GM21360 (cell line): ENCODE measurements around the gene RAB6B.
"Not testable (repeated sequence)": the region's sequence is repeated elsewhere in the genome, so short reads cannot be mapped to it uniquely, and the experiment has no call there.

Experiments used
- ATAC-seq: cut with Tn5 transposase; IDR thresholded peaks from one replicate; pipeline ENCODE4 v1.9.1; 2021; ENCODE audit warnings: mild to moderate bottlenecking, moderate library complexity; ENCODE audit not compliant: unreplicated experiment

RAB6B gene

DNA sequence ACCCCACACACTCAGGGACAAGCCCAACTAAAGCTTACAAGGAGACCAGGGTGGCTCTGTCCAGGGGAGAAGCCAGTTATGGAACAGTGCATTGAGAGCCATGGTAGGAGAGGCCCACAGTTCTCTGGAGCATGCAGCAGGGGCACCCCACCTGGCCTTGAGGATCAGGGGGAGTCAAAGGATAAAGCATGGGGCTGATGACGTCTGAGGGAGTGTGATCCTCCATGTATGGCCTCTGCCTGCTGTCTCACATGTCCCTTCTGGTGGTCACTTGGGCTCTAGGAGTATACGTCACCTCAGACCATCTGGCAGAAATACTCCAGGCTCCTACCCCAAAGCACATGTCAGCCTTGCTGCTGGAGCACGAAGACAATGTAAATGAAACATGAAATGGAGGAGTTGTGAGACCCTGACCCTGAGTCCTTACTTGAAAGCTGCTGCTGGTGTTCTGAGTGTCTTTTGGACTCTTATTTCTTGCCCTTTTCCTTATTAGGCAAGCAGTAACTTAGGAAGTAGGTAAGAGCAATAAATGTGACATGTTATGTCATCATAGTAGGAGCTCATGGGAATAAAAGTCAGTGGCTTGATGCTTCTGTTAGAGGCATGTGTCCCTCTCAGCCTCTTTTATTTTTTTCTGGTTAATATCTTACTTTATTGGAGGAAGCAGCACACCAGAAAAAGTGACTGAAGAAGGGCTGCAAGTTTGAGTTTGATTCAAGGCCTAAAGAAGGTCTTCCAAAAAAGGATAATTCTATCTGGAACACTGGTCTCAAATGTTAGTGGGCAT, 74.6 kb downstream of the RAB6B start:
- no peak for ATAC-seq

- ATAC-seq, result no peak
Measured at GRCh38 chr3:133820129-133820528, 75.6 kb downstream of the RAB6B start.

DNA sequence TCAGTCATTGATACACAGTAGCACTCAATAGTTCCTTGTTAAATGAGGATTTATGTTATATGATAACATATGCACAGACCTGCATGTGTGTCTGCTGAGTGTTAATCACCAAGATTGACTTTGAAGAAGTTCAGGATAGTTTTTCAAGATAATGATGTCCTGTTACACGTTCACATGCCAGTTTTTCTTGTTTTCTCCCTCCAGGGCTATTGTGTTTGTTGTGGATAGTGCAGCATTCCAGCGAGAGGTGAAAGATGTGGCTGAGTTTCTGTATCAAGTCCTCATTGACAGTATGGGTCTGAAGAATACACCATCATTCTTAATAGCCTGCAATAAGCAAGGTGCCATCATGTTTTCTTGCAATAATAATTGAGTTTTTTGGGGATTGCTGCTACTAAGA, 80.3 kb downstream of the RAB6B start:
- no peak for ATAC-seq

- ATAC-seq, result no peak
Measured at GRCh38 chr3:133812872-133813271, 82.8 kb downstream of the RAB6B start.

DNA sequence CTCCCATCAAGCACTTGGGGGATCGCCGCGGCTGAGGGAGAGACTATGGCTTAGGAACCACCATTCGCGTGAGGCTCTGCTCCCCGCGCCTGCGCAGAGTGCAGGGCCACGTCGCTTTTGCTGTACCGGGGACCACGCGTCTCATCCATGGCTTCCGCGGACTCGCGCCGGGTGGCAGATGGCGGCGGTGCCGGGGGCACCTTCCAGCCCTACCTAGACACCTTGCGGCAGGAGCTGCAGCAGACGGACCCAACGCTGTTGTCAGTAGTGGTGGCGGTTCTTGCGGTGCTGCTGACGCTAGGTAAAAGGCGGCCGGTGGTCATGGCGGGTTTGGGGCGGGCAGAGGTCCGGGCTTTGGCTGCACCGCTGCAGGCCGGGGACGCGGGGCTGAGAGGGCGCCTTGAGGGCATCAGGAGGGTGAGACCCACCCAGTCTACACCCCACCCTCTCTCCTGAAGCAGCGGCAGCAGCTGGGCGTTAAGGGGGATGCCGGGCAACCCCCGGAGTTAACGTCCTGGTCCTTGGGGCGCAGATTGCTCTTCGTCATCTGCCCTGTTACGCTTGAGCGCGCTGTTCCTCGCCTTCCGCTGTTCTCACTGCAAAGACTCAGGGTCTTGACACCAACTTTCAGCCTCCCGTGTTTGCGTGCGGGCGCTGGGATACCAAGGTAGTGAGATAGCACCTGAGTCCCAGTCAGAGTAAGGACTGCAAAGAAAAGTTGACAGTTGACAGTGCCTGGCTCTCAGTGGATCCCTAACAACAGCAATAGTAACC, 89.8 kb downstream of the RAB6B start, which contains the start of gene SRPRB:
SRPRB (plus strand) TSS at position 114 of the 774 bp plus-strand sequence; CDS start at position 148, 34 bp downstream.
- ATAC-seq, result peak; percentile 96

- no peak for ATAC-seq
Measured at GRCh38 chr3:133805384-133805701, 90.3 kb downstream of the RAB6B start.

DNA sequence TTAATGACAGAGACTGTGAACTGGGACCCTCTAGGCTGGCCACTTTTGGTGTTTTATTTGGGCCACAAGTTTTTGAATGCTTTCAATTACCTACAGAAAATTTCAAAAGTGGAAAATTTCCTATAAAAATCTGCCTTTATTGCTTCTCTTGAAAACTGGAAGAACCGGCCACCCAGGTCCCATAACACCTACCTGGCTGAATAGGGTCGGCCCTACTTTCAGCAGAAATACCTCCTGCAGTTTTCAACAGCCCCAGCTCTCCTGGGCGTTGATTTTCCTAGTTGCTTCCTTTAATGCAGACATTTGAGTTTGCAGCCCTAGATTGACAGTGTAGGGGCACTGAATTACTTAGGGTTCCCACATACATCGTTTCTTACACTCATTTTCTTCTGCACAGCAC, 90.8 kb downstream of the RAB6B start:
- ATAC-seq, result no peak

- ATAC-seq, result no peak
Measured at GRCh38 chr3:133803469-133803868, 92.2 kb downstream of the RAB6B start.

DNA sequence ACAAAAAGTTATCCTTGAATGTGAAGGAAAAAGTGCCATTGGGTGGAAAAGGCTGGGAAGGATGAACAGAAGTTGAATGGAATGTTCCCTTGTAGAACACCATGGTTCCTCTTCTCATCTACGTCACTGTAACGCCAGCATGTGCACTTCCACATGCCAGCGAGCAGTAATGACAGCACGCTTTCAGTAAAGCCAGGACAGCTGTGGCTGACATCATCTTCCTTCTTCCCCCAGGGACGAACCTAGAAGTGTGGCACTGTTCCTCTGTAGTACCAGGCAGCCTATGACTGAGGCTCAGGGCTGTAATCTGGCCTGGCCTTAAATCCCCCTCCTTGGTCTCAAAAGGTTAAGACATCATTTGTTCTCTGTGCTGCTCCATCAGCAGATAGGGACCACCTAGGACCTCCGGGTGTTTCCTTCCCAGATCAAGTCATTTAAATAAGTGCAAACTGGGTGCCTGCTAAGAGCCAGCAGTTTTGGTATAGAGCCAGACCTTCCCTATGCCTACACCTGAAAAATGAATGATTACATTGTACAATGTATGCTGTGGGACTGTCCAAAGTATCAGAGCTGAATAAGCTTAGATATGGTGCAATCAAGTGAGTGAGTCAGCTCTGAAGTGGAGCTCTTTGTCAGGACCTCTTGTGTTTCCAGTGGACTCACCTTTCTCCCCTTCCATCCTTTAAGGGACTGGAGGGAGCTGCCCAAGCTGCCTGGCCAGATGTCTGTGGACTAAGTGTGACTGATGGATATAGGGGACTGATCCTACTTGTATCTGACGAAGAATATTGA, 95.7 kb downstream of the RAB6B start:
- ATAC-seq, result no peak

DNA sequence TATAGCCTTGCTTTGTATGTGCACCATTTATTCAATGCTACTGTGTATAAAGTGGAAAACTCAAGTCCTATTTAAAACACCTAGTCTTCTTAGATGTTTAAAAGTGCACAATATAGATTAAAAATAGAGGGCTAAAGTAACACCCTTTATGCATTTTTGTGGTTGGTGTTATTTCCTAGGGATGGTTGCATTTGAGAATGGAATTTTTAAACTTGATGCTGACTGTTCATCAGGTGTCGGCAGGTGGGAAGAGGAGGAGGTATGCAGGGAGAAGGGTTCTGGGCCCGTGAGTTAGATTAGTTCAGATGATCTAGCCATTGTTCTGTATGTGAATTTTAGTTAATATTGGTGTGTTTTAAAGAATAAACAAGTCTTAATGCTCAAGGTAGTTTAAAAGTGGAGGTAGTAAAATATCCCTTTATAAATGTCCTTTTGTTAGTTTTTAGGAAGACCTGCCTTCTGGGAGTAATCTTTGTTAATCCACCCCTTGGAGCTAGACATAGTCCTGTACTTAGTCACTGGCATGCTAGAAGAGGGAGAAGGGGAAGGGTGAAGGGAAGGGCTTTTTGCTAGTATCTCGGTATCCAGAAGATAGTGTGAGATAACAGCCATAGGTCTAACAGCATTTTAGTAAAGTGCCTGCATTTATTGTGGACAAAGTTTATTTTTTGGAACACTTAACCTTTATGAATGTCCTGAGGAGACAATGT, 98.1 kb downstream of the RAB6B start:
- ATAC-seq, result no peak

DNA sequence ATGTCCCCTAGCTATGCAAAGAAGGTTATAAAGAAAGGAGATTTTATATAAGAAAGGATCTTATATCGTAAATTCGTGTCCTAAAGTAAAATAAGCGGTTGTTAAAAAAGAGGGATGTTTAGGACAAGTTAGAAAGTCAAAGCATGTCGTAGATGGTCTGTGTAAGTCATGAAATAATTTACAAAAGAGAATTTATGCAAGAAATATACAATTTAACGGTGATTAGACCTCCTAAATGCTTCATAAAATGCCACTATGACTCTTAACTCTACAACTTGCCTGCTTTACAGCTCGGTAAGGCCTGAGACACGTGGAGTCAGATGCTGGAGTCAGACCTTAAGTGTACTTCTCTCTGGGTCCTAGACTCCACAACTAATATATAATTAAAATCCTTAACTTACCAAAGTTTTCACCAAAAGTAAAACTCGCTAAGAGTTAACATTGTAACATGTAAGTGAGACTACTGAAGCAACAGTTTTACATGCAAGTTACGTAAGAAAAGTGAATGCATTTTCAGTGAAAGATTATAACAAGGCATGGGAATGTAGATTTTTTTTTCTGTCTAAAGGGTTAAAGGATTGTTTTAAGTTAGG, 103.4 kb downstream of the RAB6B start:
- ATAC-seq, result no peak

- no peak for ATAC-seq
Measured at GRCh38 chr3:133788024-133788423, 107.7 kb downstream of the RAB6B start.

DNA sequence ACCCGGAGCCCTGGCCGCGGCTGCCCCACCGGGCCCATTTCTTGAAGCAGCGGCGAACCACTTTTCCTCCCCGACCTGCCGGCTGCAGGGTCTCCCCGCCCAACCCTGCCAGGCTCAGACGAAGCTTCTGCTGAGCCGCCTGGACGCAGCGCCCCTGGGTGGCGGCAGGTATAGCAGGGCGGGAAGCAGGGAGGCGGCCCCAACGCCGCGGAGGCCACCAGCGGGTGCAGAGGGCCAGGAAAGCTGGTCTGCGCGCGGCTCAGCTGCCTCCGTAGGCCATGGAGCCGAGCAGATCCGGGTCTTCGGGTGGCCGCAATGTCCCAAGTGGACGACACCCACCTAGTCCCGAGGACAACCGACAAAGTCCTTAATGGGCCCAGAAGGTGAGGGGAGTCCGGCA, 111.9 kb downstream of the RAB6B start:
- no peak for ATAC-seq

- ATAC-seq, result no peak
Measured at GRCh38 chr3:133782454-133782853, 113.2 kb downstream of the RAB6B start.

GRCh38 chr3:133781570-133781969, 114.1 kb downstream of the RAB6B start:
- ATAC-seq, result no peak

DNA sequence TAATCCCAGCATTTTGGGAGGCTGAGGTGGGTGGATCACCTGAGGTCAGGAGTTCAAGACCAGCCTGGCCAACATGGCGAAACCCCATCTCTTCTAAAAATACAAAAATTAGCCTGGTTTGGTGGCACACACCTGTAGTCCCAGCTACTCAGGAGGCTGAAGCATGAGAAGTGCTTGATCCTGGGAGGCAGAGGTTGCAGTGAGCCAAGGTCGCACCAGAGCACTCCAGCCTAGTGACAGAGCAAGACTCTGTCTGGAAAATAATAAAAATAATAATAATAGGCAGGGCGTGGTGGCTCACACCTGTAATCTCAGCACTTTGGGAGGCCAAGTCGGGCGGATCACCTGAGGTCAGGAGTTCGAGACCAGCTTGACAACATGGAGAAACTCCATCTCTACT, 114.9 kb downstream of the RAB6B start:
- ATAC-seq, result not testable (repeated sequence)

- no peak for ATAC-seq
Measured at GRCh38 chr3:133779626-133780203, 116.0 kb downstream of the RAB6B start.

DNA sequence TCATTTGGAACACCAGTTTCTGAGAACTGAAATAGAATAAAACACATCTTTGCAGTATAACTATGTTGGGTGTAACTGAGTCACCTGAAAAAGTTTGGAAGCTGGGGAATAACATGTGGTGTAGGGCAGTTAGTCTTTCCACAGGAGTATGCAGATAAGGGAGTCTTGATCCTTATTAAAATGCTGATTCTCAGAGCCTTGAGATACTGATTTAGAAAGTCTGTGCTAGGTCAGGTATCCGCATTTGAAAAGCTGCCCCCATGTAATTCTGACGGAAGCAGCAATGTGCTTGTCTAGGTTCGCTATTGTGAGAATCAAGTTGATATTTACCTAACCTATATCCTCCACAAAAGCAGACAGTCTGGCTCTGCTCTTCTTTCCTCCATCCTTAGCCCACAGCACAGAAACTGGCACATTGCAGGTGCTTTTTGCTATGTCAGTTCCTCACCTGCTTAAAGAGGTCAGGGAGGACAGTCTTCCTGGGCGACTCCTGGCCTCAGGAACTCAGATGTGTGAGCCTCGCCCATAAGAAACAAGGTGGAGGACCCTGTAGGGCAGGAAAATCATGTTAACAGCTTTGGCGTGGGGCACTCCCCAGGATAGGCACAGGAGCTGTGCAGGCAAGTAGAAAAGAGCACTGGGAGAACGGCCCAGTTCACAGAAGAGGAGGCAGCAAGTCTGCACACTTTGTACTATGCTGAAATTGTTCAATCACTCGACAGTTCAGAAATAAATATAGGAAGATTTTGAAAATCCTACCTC, 117.7 kb downstream of the RAB6B start:
- ATAC-seq, result no peak

GRCh38 chr3:133776794-133777438, 118.8 kb downstream of the RAB6B start:
- ATAC-seq, result no peak
